ENCODE results near the gene NEU3. TPM values are rescaled to one million over a fixed set of nuclear protein-coding genes. Genes with fewer than 3 reads are reported as not detected.

Gene NEU3
- total and polyA plus RNA-seq, 2 donors (not counting 1 experiment from before 2014, with no cell fraction given): 17.0 to 17.4 TPM

GRCh38 chr11:75032550-75032935 lies 43.8 kb downstream of the NEU3 start:
- Histone ChIP-seq H3K27ac (ENCODE audit: low read length in 2 of 2) (no peak overlapping the region), H3K4me2 (replicated peaks; ENCODE audit: low read depth, low read length, poor library complexity, severe bottlenecking) (no peak overlapping the region), H3K9ac (ENCODE audit: low read length) (no peak overlapping the region), H4K20me1 (ENCODE audit: control insufficient read depth, insufficient read depth, low read length, poor library complexity, severe bottlenecking) (no peaks in the 10 kb centered on the region), H3K36me3 (replicated peaks in 1 of 2; ENCODE audit: control extremely low read depth in 1 of 2, control insufficient read depth in 1 of 2, extremely low read depth in 1 of 2, insufficient read depth in 2 of 2, low read length in 1 of 2) (no peaks in the 10 kb centered on the region), H3K4me1 (ENCODE audit: control insufficient read depth in 2 of 2, insufficient read depth in 2 of 2, low read length in 2 of 2) (peaks cover 3 to 9% of the 10 kb centered on the region in 2 donors), H2AFZ (ENCODE audit: insufficient read depth, low read depth, low read length, poor library complexity, severe bottlenecking) (no peak overlapping the region), H3K4me3 (ENCODE audit: control extremely low read depth in 1 of 5, extremely low read depth in 1 of 5, insufficient read depth in 1 of 5, low read depth in 2 of 5, low read length in 4 of 5) (no peak overlapping the region), H3K79me2 (ENCODE audit: control insufficient read depth, insufficient read depth, low read length) (no peaks in the 10 kb centered on the region), H3K27me3 (replicated peaks in 1 of 4; ENCODE audit: control extremely low read depth in 1 of 4, control insufficient read depth in 3 of 4, insufficient read depth in 4 of 4, low read length in 3 of 4) (no peaks in the 10 kb centered on the region), H3K9me3 (ENCODE audit: control extremely low read depth in 1 of 3, control insufficient read depth in 2 of 3, insufficient read depth in 1 of 3, low read length in 2 of 3) (no peaks in the 10 kb centered on the region)
- ChIA-PET CTCF (interaction anchor here (0.5 to 17.2 kb wide), 6 partner anchors 10 to 106 kb away, joined by 3 to 235 read pairs (median 6); no protein-coding TSS in a partner anchor), POLR2A (no interaction called here)
- Mint-ChIP-seq H3K4me1 (peaks cover 5% of the 10 kb centered on the region), H3K27me3 (no peaks in the 10 kb centered on the region), H3K4me3 (no peak overlapping the region), H3K9me3 (ENCODE audit: insufficient read depth) (no peaks in the 10 kb centered on the region), H3K27ac (no peak overlapping the region)
- DNase-seq (no peak), ATAC-seq (ENCODE audit: low read depth) (no peak)
- no peak for TF ChIP-seq CTCF (IDR thresholded peaks at IDR 0.05)
- TF ChIP-seq EZH2 (IDR thresholded peaks at IDR 0.05; ENCODE audit: borderline replicate concordance, insufficient read depth, low read depth, low read length, poor library complexity, severe bottlenecking): no peak
- intact Hi-C loops (cut with micrococcal nuclease): loop anchor here (1.0 kb wide), 1 partner anchor 103 kb away; no protein-coding TSS in a partner anchor
- 100% methylated on average over 1 of the region's 3 CpGs for WGBS (ENCODE audit: insufficient coverage)

DNA sequence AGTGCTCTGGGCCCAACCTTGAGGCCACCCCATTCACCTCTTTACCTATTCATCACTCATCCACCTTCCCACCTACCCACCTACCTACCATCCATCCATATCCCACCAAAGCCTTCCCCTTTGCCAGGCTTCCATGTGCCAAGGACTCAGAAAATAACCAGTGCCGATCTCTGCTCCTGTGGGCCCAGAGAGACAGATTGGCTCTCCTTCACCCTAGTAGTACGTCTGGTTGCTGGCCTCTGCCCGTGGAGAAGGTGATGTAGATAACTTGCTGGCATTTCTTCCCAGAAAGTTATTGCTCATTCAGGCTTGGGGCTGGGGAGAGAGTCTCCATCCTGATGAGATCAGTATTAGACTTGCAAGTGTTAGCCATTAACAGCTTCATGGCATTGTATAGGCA lies 45.2 kb downstream of the NEU3 start:
- Histone ChIP-seq H3K9me3 (ENCODE audit: control extremely low read depth in 1 of 3, control insufficient read depth in 2 of 3, insufficient read depth in 1 of 3, low read length in 2 of 3) (no peaks in the 10 kb centered on the region), H3K27me3 (replicated peaks in 1 of 4; ENCODE audit: control extremely low read depth in 1 of 4, control insufficient read depth in 3 of 4, insufficient read depth in 4 of 4, low read length in 3 of 4) (no peaks in the 10 kb centered on the region), H2AFZ (ENCODE audit: insufficient read depth, low read depth, low read length, poor library complexity, severe bottlenecking) (no peak overlapping the region), H3K79me2 (ENCODE audit: control insufficient read depth, insufficient read depth, low read length) (no peaks in the 10 kb centered on the region), H3K9ac (ENCODE audit: low read length) (no peak overlapping the region), H3K27ac (ENCODE audit: low read length in 2 of 2) (no peak overlapping the region), H3K4me2 (replicated peaks; ENCODE audit: low read depth, low read length, poor library complexity, severe bottlenecking) (no peak overlapping the region), H3K36me3 (replicated peaks in 1 of 2; ENCODE audit: control extremely low read depth in 1 of 2, control insufficient read depth in 1 of 2, extremely low read depth in 1 of 2, insufficient read depth in 2 of 2, low read length in 1 of 2) (no peaks in the 10 kb centered on the region), H3K4me1 (ENCODE audit: control insufficient read depth in 2 of 2, insufficient read depth in 2 of 2, low read length in 2 of 2) (peaks cover 3 to 9% of the 10 kb centered on the region in 2 donors), H4K20me1 (ENCODE audit: control insufficient read depth, insufficient read depth, low read length, poor library complexity, severe bottlenecking) (no peaks in the 10 kb centered on the region), H3K4me3 (ENCODE audit: control extremely low read depth in 1 of 5, extremely low read depth in 1 of 5, insufficient read depth in 1 of 5, low read depth in 2 of 5, low read length in 4 of 5) (no peak overlapping the region)
- intact Hi-C loops (cut with micrococcal nuclease): no loop called here
- DNase-seq: no peak
- CTCF ChIA-PET: interaction anchor here (1.7 to 17.2 kb wide), 2 partner anchors 11 to 107 kb away, joined by 10 to 235 read pairs; no protein-coding TSS in a partner anchor
- no peaks in the 10 kb centered on the region for H3K27me3 Mint-ChIP-seq
- no peak for ATAC-seq (ENCODE audit: low read depth)
- POLR2A ChIA-PET: no interaction called here
- peaks cover 5% of the 10 kb centered on the region for H3K4me1 Mint-ChIP-seq
- 100% methylated on average over 1 of the region's 3 CpGs for WGBS (ENCODE audit: insufficient coverage)
- H3K27ac Mint-ChIP-seq: no peak overlapping the region
- TF ChIP-seq EZH2 (IDR thresholded peaks at IDR 0.05; ENCODE audit: borderline replicate concordance, insufficient read depth, low read depth, low read length, poor library complexity, severe bottlenecking) (no peak), CTCF (IDR thresholded peaks at IDR 0.05) (no peak)
- no peak overlapping the region for H3K4me3 Mint-ChIP-seq
- no peaks in the 10 kb centered on the region for H3K9me3 Mint-ChIP-seq (ENCODE audit: insufficient read depth)

Data from B cell (primary cell).